GM19023 (cell line): ENCODE results near the gene CASZ1.

Experiments used
- ATAC-seq: cut with Tn5 transposase; IDR thresholded peaks from one replicate; pipeline ENCODE4 v1.9.1; 2021; ENCODE audit warnings: mild to moderate bottlenecking, moderate library complexity; ENCODE audit not compliant: unreplicated experiment

The CASZ1 gene

DNA sequence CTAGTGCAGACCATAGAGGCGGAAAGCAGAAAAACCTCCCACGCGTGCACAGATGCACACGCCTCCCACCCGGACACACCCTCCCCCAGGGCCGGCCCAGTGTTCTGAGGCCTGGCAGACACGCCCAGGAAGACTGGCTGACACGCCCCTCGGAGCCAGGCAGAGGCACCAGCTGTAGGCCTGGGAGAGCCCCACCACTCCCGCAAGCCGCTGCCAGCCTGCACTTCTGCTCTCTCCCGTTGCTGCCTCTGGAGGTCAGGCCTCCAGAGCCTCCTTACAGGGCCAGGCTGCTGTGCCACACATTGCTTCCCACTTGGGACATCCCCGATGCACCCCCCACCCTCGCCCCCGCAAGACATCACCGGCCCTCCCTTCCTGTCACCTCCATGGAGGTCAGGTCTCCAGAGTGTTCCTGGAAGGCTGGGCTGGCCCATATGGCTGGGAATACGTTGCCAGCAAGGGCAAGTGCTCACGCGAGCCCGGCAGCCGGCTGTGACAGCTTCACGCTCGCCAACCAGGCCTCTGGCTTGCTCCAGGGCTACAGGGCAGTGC lies 40.4 kb downstream of the CASZ1 start:
- no peak for ATAC-seq

DNA sequence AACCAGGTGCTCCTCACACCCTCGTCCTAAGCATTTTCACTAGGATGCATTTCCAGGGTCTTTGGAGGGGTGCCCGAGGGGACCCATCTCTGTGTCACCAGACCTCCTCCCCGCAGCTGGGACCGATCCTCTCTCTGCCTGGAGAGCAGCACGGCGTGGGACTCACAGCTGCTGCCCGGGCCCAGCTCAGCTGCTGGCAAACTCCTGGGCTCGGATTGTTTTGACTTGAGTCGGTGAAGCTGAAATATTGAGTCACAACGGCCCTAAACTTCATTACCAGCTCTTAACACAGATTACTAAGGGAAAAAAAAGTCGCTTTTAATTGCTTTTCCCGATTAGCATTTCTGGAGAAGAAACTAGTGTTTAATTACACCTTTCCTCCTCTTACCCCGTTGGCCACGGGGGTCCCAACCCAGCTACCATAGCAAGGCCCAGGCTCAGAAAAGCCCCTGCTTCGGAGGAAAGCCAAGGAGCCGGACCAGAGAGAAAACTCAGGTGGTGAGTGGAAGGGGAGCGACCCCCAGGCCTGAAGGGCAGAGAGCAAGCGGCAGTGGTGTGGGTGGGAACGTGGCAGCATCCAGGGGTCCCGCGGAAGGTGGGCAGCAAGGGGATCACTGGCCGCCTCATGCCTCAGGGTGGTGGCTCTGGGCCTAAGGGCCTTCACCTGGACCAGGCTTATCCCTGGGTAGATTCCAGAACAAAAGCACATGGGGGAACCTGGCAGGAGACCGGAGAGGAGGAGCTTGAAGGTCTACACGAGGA lies 41.7 kb downstream of the CASZ1 start:
- ATAC-seq, result no peak

DNA sequence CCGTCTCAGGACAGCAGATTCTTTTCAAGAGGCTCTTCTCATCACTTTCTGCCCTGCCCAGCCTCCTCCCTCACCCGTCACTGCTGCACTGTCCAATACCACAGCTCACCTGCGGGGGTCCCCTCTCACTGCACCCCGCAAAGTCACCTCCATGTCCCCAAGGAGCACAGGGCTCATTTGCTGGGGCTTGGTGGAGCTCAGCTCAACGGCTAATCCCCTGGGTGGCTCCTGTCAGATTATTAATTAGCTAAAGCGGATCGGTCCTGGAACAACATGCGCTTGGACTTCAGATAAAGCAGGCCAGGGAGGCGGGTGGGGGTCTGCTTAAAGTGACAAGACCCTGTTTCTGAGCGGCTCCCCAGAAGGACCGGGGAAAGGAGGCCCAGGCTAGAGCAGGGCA lies 43.1 kb downstream of the CASZ1 start:
- ATAC-seq, result no peak

DNA sequence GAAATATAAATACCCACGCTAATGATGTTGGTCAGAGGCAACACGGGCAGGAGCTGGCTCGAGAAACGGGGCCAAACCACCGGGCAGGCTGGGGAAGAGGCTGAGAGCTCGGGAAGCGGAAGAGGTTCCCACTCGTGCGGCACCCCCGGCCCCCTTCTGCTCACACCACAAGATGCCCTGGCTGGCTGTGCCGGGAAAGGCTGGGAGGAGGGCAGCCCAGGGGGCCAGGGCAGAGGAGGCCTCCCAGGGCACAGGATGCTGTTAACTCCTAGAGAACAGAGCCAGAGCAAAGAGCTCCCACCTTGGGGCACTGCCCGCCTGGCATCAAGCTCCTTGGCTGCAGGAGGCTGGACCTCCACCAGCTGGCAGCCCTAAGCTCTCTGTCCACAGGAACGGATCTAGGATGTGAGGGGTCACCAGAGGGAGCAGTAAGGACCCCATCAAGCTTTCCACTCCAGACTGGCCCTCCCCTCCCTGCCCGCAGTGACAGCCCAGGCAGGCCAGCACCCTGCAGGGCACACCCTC lies 44.8 kb downstream of the CASZ1 start:
- ATAC-seq, result no peak

DNA sequence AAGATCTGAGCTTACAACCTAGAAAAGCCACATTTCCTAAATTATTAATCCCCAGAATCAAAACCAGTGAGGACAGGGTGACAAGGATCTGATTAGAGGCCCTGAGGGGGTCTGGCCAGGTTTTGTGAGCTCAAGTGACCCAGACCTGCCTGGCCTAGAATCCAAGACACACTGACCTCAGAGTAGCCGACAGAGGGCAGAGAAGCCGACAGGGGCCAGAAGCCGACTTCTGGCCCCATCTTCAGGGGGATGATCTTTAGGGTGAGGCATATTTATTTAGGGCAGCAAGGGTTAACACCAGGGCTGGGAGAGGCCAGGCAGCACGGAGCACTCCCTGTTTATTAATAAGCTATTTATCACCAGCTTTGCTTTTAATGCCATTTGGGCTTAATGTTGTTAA lies 45.3 kb downstream of the CASZ1 start:
- no peak for ATAC-seq

DNA sequence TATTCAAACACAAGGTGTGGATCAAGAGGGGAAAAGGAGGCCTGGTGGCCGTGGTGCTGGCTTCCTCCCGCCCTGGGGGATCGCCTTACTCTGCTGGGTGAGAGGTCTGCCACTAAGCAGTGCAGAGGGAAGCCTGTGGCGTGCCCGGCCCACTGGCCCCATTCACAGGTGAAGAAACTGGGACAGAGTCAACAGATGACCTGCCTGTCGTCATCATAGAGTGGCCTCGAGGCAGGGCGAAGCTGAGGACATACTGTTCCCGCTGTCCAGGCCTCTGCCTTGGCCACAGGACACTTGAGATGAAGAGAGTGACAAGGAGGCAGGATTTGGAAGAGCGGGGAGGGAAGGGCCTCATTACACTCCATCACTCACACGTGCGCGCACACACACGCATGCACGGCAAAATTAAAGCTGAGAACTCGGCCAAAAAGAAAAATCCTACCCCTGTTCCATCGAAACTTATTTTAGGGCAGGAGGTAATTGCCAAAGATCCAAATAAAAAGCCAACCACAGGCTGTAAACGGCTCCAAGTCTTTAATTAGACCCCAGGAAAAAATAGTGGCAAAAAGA lies 50.5 kb downstream of the CASZ1 start:
- ATAC-seq, result no peak

DNA sequence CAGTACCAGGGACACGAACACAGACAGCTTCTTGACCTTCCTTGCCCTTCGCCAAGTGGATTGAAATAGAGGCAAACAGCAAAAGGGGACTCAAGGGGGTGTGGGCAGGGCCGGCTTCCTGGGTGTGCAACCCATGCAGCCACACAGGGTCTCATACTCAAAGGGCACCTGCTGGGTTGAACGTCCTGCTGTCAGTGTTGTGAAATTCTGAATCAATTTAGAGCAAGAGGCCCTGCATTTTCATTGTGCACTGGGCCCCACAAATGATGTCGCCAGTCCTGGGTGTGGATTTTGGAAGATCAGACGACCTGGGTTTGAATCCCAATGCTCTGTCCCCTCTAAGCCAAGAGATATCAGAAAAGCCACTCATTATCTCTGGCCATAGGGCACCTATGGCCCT lies 51.1 kb downstream of the CASZ1 start:
- no peak for ATAC-seq

DNA sequence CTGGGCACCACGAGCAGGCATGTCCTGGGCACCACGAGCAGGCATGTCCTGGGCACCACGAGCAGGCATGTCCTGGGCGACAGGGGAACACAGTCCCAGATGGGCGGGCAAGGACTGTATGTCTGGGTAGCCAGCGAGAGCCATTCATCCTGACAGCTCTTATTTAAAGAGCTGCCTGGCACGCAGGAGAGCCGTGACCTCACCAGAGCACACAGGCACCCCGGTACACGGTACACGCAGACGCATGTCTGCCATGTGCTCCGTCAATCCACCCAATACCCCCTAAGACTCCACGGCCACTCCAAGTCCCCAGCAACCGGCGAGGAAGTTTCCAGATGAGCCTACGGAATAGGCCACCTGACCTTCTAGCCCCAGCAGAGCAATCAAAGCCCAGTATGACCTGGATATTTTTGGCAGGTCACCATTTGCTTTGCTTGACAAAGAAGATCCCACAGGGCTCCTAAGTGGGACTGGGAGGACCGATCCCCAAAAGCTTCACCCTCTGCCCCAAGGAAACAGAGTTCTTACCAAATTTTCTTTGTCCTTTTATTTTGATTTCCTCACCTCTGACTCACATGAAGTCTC lies 51.7 kb downstream of the CASZ1 start:
- no peak for ATAC-seq

DNA sequence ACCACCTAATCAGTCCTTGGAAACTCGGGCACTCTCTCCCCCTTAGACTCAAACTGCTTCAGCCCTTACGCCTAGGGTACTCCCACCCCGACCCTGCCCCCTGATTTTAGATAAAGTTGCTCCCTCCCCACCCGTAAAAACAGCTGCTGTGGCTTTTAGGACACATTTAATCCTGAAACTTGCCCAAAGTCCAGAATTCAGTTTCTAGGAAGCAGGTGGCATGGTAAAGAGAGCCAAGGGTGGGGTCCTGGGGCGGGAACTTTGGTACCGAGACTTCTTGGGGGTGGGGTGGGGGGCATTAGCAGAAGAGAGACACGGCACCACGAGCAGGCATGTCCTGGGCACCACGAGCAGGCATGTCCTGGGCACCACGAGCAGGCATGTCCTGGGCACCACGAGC lies 52.4 kb downstream of the CASZ1 start:
- ATAC-seq, result no peak

DNA sequence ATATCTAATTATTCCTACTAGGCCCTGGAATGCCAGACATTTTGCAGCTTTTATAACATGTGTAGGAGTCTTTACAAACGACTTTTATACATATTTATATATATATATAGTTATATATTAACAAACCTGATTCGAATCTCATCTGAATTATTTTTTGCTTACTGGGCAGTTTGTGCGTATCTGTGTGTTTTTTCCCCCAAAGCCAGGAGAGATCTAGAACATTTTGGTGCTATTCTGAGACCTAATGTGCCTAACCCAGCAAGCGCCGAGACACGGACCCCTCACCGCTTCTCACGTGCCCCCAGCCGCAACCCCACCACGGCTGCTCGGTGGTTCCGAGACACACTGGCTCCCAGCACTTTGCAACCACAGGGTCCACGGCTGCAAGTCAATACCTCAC lies 54.8 kb downstream of the CASZ1 start:
- ATAC-seq, result no peak

DNA sequence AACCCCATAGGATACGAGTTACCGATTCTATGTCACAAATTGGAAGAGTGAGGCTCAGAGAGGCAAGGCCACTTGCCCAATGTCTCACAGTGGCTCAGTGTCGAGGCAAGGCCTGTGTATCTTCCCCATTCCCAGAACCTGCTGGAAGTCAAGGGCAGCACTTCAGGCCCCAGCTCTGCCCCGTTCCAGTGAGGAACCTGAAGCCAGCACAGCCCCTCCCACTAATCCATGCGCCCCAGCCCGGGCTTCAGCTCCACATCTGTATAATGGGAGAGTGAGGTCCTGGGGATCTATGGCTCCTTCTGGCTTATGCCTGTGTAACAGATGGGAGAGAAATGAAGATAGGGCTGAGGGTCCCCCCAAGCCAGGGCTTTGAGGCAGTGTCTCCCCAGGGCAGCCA lies 56.3 kb downstream of the CASZ1 start:
- ATAC-seq, result no peak

DNA sequence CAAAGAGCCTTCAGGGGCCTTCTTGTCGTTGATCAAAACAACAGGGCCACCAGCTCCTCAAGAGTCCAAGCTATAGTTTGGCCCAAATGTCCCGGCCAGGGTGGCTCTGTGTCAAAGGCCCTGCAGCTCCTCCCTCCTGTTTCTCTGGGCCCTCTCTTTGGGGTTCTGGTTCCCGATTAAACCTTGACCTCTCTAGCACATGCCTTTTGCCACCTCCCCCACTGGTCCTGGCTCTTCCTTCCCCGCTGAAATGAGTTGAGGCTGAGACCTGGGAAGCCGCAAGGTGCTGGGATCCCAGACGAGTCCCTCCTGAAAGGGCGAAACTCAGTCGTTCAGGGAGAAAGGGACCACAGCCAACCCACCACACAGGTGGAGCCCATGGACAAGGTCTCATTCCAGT lies 56.9 kb downstream of the CASZ1 start:
- ATAC-seq, result no peak

DNA sequence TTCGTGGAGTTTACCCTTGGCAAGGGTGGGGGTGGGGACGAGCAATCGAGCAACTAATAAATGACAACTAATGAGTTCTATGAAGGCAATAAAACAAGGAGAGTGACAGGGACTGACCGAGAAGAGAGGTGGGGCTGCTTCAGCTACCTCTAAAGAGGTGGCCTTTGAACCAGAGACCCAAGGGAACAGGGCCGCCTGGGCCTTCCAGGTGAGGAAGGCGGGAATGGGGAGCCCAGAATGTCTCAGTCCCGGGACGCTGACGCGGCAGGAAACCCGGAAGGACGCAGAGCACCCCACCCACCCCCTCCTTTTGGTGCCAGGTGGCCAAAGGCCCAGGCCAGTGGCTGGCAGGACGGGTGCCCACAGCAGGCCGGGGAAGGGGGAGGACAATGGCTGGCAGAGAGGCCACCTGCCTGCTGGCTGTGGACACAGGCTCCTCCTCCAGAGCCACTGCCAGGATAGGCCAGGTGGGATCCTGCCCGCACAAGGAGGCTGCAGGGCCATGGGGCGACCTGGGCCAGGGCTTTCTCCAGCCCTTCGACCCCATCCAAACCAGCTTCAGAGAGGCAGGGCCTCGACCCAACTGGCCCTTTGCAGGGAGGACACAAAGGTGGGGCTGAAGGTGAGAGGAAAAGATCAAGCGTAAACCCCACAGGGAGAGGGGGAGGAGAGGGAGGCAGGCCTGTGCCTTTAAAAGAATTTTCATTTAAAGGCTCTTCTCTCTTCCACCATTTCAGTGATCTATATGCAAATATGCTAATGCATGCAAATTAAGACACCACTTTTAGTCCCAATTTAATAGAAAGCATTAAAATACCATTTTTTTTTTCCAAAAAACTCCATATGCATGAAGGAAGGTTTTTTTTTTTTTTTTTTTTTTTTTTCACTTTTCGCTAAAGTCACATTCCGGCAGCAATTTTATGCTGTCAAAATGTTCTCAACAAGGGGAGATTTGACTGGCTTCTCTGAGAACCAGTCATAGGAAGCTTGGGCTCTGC lies 58.1 kb downstream of the CASZ1 start:
- ATAC-seq, result no peak

DNA sequence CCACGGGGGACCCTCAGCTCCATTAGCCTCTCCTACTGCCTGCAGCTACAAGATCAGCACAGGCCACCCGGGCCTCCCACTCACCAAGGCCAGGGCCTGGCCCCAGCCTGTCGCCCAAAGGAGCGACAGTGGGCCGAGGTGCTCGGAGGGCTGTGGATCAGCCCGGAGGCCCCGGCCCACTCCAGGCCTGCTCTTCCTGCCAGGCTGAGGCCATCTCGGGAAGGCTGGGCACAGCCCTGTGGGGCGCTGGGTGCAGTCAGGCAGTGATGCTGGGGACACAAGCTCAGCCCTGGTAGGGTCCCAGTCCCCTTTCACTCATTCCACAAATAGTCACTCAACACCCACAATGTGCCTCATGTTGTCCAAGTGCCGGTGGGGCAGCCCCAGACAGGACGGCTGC lies 58.8 kb downstream of the CASZ1 start:
- ATAC-seq, result no peak

DNA sequence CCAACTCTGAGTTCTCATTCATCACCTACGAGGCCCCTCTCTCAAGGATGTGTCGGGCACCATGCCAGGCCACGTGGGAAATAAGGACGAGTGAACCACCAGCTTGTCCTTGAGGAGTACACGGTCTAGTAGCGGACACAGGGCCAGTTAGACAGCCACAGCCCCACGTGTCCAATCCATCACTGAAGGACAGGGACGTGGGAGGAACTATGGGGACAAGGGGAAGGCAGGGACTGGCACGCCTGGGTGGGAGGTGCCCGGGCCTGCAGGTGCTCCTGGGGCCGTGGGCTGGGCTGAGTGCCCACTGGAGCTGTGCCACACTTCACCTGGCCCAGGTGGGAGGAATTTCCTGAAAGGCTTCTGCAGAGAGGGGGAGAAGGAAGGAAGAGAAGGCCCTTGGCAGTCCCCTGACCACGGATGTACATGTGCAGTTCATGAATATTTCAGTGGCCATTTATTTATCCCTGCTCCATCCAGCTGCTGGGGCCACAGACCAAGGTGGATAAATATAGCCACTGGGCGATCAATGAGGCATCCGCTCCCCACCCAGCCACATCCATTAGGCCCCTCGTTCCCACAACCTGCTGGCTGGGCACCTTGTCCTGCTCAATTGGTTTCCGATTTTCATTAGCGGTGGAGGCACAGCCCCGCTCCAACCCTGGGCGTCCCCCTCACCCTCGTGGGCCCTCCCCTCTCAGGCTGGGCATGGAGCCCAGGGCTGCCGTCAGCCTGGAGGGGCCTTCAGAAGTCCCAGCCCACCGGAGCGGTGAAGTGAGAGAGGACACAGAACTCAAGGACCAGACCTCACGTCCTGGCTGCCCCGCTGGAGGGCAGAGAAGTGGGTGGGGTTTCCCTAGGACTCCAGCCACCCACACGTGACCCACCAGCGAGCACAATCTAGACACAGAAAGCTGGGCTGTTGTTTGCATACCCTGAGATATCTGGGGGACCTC lies 59.5 kb downstream of the CASZ1 start:
- no peak for ATAC-seq

DNA sequence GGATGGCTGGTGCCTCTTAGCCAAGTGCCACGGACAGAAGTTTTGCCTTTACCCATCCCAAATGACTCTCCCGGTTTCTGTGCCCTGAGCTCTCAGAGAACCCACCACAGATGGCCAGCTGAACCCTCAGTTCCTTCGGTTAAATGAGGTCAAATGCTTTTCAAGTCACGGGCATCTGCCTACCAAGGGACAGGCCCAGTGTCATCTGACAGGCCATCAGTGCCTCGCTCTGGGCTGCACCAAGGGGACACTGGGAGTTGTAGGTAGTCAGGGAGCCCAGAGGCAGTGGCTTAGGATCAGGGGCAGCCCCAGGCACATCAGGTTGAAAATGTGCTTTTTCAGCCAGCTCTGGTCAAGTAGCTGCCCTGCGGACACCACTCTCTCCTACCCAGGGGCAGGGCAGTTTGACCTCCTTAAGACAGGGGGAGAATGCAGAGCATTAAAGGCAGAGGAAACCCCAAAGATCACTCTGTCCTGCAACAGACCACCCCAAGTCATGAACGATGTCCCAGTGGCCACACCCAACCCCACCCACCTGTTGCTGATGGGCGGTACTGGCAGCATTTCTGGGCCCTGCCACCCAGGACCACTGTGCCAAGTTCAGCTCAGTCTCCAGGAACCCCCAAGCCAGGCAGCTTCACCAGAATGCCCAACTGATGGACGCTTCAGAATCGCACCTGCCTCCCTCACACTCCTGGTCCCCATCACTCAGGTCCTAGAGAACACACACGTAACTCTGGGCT lies 60.7 kb downstream of the CASZ1 start:
- ATAC-seq, result no peak

DNA sequence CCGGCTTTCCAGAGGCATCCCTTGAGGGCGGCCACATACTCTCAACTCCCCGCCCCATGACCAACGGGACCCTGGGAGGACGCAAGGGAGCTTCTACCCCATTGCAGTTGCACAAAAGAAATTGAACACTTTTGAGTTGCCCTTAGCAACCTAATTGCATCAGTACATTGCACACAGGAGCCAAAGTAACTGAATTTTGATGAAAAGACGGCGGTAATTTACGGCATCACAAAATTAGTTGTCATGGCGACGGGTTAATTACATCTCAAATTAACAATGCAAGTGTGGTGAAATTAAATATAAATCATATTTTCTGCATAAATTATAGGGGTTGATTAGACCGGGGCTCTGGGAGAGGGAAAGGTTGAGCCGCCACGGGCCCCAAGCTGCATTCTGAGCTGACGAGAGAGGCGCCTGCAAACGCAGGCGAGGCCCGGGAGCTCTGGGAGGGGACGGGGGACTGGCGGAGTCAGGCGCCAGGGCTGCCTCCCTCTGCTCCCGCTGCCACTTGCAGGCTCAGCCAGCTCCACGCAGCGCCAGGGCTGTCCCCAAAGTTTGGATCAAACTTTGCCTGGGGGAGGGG lies 61.4 kb downstream of the CASZ1 start:
- ATAC-seq, result no peak

DNA sequence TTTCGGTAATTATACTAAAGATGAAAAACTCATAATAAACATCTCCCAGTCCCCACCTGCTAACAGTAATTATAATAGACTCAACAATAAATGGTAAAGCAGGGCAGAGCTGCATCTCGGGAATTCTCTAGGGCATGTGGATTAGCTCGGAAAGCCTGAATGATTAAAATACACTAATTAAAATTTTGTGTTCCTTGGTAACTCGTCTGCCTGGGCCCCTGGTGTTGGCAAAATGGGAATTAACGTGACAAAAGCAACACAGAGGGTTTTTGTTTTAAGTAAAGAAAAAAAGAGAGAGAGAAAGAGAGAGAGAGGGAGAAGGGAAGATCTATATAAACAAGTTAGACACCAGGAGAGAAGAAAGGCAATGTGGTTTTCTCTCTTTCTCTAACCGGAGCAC lies 62.1 kb downstream of the CASZ1 start:
- ATAC-seq, result no peak
